ENCODE measurements around the gene NDNF.

The NDNF gene

GRCh38 chr4:121070696-121071639, 1.4 kb downstream of the NDNF start:
- DNase-seq: no peak

DNA sequence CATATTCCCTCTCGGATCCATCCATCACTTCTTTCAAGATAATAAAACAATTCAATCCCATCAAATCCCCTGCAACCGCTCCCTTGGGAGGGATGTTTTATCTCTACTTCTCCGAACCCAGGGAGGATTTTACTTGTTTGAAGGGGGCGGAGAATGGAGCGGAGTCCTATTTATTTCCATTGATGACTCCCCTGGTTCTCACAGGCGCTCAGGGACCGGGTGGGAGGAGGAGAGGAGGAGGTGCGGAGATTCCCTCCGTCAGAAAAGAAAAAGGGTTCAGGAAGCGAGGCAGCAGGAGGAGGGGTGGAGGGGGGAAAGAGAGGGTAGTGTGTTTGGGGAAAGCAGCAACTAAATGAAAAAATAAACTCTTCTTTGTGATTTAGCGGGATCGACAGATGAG, 2.1 kb downstream of the NDNF start:
- DNase-seq: no peak

DNA sequence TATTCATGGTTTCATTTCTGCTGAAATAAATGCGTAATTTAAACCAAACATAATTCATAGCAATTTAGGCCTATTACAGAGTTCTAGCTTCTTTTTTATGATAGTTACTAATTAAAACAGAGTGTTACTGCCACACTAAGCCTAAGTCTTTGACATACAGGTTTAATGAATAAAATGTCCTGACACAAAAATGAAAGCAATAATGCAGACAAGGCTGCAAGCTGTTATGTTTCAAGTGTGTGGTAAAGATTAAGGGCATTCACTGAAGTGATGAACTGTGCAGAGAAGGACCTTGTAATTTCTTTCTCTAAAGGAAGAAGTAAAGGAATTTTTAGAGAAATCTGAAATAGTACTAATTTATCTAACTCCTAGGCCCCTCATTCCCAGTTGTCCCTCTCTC, 2.9 kb downstream of the NDNF start:
- no peak for DNase-seq

DNA sequence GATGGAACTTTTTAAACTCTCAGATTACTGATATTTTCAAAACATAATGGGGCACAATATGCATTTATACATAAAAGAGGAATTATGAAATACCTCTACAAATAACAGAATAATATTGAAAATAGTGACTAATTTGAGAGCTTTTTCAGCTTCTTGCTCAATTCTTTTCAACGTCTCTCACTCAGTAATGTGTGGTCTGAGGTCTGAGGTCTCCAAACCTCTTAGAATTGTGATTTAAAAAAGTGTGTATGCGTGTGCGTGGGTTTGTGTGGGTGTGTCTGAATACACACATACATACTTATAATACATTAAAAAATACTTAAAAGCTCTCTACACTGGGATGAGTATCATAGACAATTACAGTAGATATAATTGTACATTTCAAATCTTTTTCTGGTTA, 7.9 kb downstream of the NDNF start:
- DNase-seq: no peak

DNA sequence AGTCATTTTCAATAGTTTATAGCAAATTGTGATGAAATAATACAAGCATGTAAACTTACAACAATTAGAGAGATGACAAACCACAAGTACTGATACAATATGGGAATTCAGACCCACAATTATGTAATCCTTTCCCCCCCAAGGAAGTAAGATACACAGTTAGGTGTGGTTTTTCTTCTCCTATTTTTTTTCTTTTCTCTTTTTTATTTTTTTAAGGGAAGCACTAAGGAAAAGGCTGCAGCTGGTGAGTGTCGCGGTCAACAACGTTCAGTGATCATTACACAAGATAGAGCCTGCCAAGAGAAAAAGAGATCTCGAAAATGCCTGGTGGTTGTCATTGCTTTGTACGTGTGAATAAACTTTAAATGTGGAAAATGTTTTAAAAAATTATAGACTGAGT, 9.8 kb downstream of the NDNF start:
- no peak for DNase-seq

DNA sequence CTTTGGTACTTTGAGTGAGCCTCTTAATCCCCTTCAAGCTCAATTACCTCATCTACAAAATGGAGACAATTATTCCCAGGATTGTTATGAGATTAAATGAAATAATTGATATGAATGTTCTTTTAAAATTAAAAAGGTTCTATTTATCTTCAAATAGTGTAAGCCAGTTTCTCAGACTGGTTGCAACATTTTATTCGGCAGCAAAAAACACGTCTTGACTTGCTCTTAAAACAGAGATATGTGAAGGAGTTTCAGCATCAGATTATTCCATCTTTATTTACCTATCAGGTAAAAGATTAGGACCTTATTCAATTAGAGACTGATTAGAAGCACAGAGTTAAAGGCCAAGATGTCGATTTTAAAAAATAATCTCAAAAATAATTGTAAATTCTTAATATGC, 10.5 kb downstream of the NDNF start:
- DNase-seq: no peak

- DNase-seq: no peak
Observed at GRCh38 chr4:121061215-121061614, 11.1 kb downstream of the NDNF start.

DNA sequence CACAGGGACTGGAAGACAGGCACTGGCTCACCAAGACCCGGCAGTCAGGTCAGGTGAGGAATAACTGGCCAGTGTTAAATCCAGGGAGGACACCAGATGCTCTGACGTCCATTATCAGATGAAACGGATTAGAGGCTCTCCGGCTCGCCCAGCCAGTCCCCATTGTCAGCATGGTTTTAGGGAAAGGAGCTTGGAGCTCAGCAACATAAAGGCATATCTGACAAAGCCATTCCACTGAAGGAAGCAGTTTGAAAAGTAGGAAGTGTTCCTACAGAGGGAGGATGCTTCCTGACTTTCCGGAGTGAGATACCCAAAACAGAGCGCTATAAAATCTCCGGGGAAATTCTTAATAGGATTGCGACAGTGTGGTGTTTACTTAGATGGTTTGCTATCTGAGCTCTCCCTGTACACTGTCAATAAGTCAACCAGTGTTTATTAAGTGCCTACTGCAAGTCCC, 14.8 kb downstream of the NDNF start:
- DNase-seq: no peak

DNA sequence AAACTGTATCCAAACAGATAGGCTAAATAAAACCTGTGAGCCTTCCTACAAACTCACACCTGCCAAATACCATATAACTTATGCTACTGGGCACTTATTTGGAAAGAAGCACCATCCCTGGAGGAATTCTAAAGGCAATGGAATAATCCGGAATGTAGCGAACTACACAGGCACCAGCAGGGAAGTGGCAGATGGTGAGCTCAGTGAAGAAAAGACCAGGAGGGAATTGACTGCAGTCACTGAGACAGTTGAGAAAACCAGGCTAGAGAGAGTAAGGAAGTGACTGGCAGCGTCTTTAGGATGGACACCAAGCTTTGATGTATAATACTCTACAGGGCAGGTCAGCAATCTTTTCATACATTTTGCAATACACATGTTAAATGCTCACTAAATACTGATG, 16.3 kb downstream of the NDNF start:
- DNase-seq: no peak

DNA sequence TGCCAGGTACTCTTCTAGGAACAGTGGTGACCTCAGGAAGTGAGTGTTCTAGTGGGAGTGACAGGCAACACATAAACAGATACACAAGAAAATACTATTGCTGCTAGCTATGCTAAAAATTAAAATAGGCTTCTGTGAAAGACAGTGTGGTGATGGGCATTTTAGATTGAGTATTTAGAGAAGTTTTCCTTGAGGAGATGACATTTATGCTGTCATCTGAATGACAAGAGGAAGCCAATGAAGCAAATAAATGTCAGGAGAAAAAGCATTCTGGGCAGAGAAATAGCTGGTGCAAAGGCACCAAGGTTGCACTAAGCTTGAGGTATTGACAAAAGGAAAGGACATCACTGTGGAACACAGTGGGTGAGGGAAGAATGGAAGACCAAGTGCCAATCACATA, 18.0 kb downstream of the NDNF start:
- DNase-seq: no peak

GRCh38 chr4:121053601-121054143, 18.7 kb downstream of the NDNF start:
- no peak for DNase-seq

DNA sequence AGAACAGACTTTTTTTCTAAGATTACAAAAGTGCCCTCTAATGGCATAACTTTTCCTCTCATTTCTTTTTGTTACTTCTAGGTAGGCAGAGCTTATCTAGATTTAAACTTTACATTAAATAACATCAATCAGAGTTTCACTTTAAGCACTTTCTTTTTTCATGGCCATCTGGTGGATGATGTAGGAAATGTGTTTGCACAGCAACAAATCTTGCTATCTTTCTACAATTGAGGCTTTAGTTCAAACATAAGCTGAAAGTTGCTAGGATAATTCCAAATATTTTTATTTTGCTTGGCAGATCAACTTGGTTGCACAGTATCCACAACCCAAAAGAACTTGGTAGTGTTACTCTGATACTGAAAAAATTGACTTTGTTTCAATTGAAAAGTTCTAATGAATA, 22.0 kb downstream of the NDNF start:
- DNase-seq: no peak

DNA sequence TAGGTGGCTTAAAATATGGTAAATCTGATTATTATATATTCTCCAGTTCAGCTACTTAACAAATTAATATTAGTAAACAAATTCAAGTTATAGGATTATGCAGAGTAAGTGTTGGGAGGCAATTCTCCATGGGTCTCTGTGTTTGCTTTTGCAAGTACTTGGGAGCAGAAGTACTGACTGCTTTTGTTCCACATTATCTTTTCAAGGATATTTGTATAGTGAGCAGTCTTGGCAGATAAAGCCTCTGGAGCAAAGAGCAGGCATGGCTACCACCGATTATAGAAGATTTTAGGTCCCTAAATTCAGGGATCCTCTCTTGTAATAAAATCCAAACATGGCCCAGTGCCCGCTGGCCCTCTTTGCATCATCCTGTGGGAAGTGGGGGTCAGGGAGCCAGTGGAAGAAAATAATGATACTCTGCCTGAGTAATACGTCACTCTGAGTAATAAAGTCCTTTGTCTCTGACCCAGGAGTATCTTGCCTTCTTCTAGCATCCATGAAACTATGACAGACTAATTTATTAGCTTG, 23.2 kb downstream of the NDNF start:
- no peak for DNase-seq

GRCh38 chr4:121048165-121048564, 24.2 kb downstream of the NDNF start:
- DNase-seq: no peak

- DNase-seq: no peak
Observed at GRCh38 chr4:121041307-121042090, 30.8 kb downstream of the NDNF start.

- DNase-seq: no peak
Observed at GRCh38 chr4:121034017-121034416, 38.3 kb downstream of the NDNF start.

DNA sequence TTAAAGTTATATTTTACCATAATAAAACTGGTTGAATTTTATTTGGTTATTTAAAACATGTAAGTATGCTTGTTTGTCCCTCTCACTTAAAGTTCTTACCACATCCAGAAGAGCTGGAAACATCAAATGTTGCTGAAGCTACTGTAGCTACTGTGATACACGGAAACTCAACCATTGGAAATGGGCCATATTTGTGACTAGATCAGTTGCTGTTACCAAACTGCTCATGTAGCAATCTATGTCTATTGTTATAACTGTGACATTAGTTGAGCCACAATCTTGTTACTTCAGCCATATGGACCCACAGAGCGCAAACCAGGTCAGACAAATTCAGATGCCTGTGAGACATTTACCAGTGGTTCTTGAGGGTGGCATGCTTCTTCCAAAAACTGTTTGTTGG, 41.6 kb downstream of the NDNF start:
- no peak for DNase-seq

DNA sequence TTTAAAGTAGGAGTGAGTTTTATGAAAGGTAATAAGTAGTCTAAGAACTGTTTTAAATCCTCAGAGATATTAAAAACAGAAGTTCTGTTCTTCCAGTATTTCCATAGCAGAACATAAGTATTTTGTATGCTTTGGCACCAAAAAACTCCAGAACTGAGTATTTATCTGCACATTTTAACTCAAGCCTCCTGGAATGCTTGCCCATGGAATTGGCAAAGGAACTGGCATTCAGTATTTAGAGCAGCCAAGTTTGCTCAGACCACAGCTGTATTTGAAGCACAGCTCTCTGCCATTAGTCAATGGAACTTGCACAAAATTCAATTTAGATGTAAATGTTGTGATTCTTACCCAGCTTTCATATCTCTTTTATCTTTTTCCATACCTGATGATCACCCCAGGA, 42.2 kb downstream of the NDNF start:
- no peak for DNase-seq

DNA sequence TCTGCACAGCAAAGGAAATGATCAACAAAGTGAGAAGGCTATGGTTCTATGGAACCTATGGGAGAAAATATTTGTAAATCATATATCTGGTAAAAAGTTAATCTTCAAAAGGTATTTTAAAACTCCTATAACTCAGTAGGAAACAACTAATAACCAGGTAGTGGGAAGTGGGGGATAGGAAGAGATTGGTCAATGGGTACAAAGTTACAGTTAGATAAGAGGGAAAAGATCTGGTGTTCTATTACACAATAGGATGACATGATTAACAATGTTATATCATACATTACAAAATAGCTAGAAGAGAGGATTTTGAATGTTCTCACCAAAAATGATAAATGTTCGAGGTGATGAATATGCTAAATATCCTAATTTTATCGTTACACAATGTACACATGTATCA, 46.3 kb downstream of the NDNF start:
- no peak for DNase-seq

- DNase-seq: no peak
Observed at GRCh38 chr4:121025540-121025939, 46.8 kb downstream of the NDNF start.

DNA sequence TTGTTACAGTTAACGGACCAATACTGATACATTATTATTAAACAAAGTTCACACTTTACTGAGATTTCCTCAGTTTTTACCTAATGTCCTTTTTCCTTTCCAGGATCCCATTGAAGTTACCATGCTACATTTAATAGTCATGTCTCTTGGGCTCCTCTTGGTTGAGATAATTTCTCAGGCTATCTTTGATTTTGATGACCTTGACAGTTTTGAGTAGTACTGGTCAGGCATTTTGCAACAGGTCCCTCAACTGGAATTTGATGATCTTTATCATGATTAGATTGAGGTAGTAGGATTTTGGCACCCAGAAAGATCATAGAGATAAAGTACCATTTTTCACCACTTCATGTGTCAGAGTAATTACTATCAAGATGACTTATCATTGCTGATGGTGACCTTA, 53.8 kb downstream of the NDNF start:
- DNase-seq: no peak

DNA sequence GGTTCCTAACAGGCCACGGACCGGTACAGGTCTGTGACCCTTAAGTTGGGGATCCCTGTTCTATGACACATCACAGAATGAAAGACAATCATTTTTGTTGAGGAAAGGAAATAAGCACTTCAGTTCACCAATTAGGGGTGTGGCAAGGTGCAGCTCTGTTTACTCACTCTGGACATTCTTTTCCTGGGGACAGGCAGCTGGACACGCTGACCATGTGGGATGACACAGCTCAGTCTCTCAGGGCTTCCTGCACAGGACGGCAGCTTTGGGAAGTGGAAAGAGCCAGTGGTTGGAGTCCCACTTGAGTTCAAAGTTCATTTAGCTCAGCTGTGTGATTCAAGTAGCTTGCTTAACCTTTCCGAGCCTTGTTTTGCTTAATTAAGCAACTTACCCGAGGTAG, 55.7 kb downstream of the NDNF start:
- DNase-seq: no peak

DNA sequence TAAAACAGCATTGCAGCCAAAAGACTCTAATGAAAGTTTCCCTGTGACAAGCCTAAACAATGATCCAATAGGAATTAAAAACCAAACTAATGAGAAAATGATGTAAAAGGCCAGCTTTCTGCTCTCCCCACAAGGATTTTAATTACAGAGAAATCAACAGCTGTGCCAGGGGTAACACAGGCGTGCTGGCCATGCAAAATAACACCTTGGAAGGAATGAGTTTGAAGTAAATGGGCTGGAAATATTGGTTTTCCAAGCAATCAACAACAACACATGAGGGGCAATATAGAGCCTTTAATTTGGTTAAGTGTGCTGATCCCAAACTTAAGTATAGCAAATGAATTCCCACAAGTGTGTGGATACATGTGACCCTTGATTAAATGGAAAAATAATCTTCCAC, 56.9 kb downstream of the NDNF start:
- DNase-seq: no peak

DNA sequence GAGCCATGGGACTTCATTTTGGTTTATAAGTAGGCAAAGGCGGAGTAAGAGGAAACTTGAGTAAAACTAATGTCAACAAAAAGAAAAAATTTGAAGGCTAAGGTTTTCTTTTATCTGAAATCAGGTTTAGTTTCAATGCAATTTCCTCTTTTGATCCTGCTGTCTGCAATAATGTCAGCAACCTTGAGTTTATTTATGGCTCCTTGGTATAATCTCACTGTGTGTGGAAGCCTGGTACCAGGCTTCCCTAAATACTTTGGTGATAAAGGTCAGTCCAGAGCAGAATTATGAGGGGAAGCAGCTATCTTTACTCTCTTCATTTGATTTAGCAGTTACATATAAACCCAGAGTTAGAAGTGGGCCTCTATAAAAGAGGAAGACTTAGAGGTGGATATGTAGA, 57.8 kb downstream of the NDNF start:
- no peak for DNase-seq
